ENCODE measurements around the gene SEMA5B. TPM values are rescaled to one million over a fixed set of nuclear protein-coding genes. Genes with fewer than 3 reads are reported as not detected.

SEMA5B gene
- total RNA-seq, 1 experiment from 2014 or later, result not detected

GRCh38 chr3:122930063-122930997 is 97.2 kb downstream of the SEMA5B start:
- Histone ChIP-seq H3K9me2 (ENCODE audit: insufficient read depth) (no peaks in the 10 kb centered on the region), H3K79me2 (ENCODE audit: low read depth) (no peaks in the 10 kb centered on the region), H4K20me1 (ENCODE audit: insufficient read depth) (no peaks in the 10 kb centered on the region), H3K4me3 (no peak overlapping the region), H3K27me3 (ENCODE audit: insufficient read depth, low read depth) (no peaks in the 10 kb centered on the region), H3K36me3 (ENCODE audit: low read depth) (no peaks in the 10 kb centered on the region), H3F3A (ENCODE audit: insufficient read depth, low read depth) (peaks cover 22% of the 10 kb centered on the region; the same call in 1 of the 2 replicates), H3K27ac (no peak overlapping the region), H3K4me2 (no peak overlapping the region), H3K4me1 (replicated peaks; ENCODE audit: insufficient read depth) (peaks cover 23% of the 10 kb centered on the region), H2AFZ (no peak overlapping the region), H3K9me3 (ENCODE audit: insufficient read depth, low read depth) (no peaks in the 10 kb centered on the region)
- CTCF ChIA-PET, result no interaction called here
- POLR2A ChIA-PET (ENCODE audit: unreplicated experiment), result no interaction called here
- intact Hi-C loops (cut with micrococcal nuclease; ENCODE audit: unreplicated experiment), result no loop called here
- BruUV-seq (replicated peaks), result no TSS peak
- DNase-seq, result no peak
- no peak for TF ChIP-seq EZH2 (IDR thresholded peaks at IDR 0.05; ENCODE audit: low read depth)
- TF ChIP-seq CTCF (conservative IDR thresholded peaks at IDR 0.05), result no peak

GRCh38 chr3:122929188-122930062 is 98.1 kb downstream of the SEMA5B start:
- no peaks in the 10 kb centered on the region for H3K79me2 ChIP-seq (ENCODE audit: low read depth)
- peaks cover 22% of the 10 kb centered on the region; the same call in 1 of the 2 replicates for H3F3A ChIP-seq (ENCODE audit: insufficient read depth, low read depth)
- H4K20me1 ChIP-seq (ENCODE audit: insufficient read depth), result no peaks in the 10 kb centered on the region
- ChIA-PET CTCF (no interaction called here), POLR2A (ENCODE audit: unreplicated experiment) (no interaction called here)
- no peak overlapping the region for H2AFZ ChIP-seq
- no peak for DNase-seq
- intact Hi-C loops (cut with micrococcal nuclease; ENCODE audit: unreplicated experiment), result no loop called here
- H3K4me2 ChIP-seq, result no peak overlapping the region
- H3K27ac ChIP-seq, result no peak overlapping the region
- H3K4me3 ChIP-seq, result no peak overlapping the region
- H3K4me1 ChIP-seq (replicated peaks; ENCODE audit: insufficient read depth), result peaks cover 23% of the 10 kb centered on the region
- no peaks in the 10 kb centered on the region for H3K27me3 ChIP-seq (ENCODE audit: insufficient read depth, low read depth)
- H3K9me2 ChIP-seq (ENCODE audit: insufficient read depth), result no peaks in the 10 kb centered on the region
- H3K9me3 ChIP-seq (ENCODE audit: insufficient read depth, low read depth), result no peaks in the 10 kb centered on the region
- TF ChIP-seq CTCF (conservative IDR thresholded peaks at IDR 0.05) (no peak), EZH2 (IDR thresholded peaks at IDR 0.05; ENCODE audit: low read depth) (no peak)
- no TSS peak for BruUV-seq (replicated peaks)
- no peaks in the 10 kb centered on the region for H3K36me3 ChIP-seq (ENCODE audit: low read depth)

GRCh38 chr3:122928396-122929187 is 99.0 kb downstream of the SEMA5B start:
- H3K79me2 ChIP-seq (ENCODE audit: low read depth), result no peaks in the 10 kb centered on the region
- TF ChIP-seq CTCF (conservative IDR thresholded peaks at IDR 0.05), result no peak
- TF ChIP-seq EZH2 (IDR thresholded peaks at IDR 0.05; ENCODE audit: low read depth), result no peak
- H4K20me1 ChIP-seq (ENCODE audit: insufficient read depth), result no peaks in the 10 kb centered on the region
- POLR2A ChIA-PET (ENCODE audit: unreplicated experiment), result no interaction called here
- H3K27ac ChIP-seq, result no peak overlapping the region
- DNase-seq, result no peak
- no peak overlapping the region for H3K4me3 ChIP-seq
- no peaks in the 10 kb centered on the region for H3K9me3 ChIP-seq (ENCODE audit: insufficient read depth, low read depth)
- H2AFZ ChIP-seq, result no peak overlapping the region
- peaks cover 22% of the 10 kb centered on the region; the same call in 1 of the 2 replicates for H3F3A ChIP-seq (ENCODE audit: insufficient read depth, low read depth)
- no peaks in the 10 kb centered on the region for H3K9me2 ChIP-seq (ENCODE audit: insufficient read depth)
- intact Hi-C loops (cut with micrococcal nuclease; ENCODE audit: unreplicated experiment), result no loop called here
- no peaks in the 10 kb centered on the region for H3K36me3 ChIP-seq (ENCODE audit: low read depth)
- no peak overlapping the region for H3K4me2 ChIP-seq
- no TSS peak for BruUV-seq (replicated peaks)
- H3K27me3 ChIP-seq (ENCODE audit: insufficient read depth, low read depth), result no peaks in the 10 kb centered on the region
- peaks cover 23% of the 10 kb centered on the region for H3K4me1 ChIP-seq (replicated peaks; ENCODE audit: insufficient read depth)
- CTCF ChIA-PET, result no interaction called here

All from PC-9 (cell line).